ENCODE data around the gene GSAP. TPM values are rescaled to one million over a fixed set of nuclear protein-coding genes. Genes with fewer than 3 reads are reported as not detected.
A peak's percentile ranks its signal among the peaks of the same experiment; 100 is the strongest.
"Not testable (repeated sequence)": the region's sequence is repeated elsewhere in the genome, so short reads cannot be mapped to it uniquely, and the experiment has no call there.

GSAP gene, protein sequence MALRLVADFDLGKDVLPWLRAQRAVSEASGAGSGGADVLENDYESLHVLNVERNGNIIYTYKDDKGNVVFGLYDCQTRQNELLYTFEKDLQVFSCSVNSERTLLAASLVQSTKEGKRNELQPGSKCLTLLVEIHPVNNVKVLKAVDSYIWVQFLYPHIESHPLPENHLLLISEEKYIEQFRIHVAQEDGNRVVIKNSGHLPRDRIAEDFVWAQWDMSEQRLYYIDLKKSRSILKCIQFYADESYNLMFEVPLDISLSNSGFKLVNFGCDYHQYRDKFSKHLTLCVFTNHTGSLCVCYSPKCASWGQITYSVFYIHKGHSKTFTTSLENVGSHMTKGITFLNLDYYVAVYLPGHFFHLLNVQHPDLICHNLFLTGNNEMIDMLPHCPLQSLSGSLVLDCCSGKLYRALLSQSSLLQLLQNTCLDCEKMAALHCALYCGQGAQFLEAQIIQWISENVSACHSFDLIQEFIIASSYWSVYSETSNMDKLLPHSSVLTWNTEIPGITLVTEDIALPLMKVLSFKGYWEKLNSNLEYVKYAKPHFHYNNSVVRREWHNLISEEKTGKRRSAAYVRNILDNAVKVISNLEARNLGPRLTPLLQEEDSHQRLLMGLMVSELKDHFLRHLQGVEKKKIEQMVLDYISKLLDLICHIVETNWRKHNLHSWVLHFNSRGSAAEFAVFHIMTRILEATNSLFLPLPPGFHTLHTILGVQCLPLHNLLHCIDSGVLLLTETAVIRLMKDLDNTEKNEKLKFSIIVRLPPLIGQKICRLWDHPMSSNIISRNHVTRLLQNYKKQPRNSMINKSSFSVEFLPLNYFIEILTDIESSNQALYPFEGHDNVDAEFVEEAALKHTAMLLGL
- total RNA-seq, result 10 to 100 TPM; 12.6 to 22.8 (median 17.0) TPM

DNA sequence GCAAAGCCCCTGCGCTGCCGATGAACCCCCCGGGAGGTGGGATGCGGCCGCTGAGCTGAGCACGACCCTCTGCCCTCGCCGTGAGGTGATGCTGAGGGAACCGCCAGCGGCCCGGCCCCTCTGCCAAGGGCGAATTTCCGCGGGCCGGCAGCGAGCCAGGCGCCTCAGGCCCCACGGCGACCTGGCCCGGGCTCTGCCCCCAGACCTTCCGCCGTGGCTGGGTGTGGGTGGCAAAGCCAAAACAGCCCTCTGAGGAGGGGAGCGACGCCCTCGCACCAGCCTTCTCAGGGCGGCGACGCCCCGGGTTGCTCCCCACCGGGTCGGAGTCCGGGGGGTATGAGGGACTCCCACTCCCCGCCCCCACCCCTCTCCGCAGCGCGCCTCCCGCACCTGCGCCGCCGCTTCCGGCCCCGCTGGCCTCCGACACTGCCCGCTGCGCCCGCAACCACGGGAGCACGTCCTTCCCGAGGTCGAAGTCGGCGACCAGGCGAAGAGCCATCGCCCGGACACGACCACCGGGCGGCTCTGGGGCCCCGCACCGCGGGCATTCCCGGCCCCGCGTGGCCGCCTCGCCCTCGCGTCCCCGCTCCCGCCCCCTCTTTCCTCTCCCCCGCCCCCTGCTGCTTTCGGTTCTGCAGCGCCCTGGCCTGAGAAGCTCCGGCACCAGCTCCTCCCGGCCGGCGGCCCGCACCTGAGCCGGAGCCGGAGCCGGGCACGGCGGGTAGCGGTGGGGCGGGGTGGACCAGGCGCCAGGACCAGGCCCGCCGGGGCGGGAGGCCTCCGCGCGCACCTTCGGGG is at the start of gene GSAP:
Gene GSAP, minus strand, starts transcription at position 527 of the 798 bp plus-strand sequence. Its CDS starts 28 bp downstream, at position 499.
- no peaks in the 10 kb centered on the region for H3K27me3 ChIP-seq
- intact Hi-C loops (cut with DNase I), result no loop called here
- DNase-seq (ENCODE audit: extremely low spot score), result no peak
- no peaks in the 10 kb centered on the region for H3K36me3 ChIP-seq
- H3K4me3 ChIP-seq, result peak within 1 kb of the TSS; percentile 81 to 94 (median 85)
- peak within 1 kb of the TSS; percentile 84 to 92 (median 90) for H3K27ac ChIP-seq (replicated peaks in 1 of 4)
- TF ChIP-seq, protein P1, sequence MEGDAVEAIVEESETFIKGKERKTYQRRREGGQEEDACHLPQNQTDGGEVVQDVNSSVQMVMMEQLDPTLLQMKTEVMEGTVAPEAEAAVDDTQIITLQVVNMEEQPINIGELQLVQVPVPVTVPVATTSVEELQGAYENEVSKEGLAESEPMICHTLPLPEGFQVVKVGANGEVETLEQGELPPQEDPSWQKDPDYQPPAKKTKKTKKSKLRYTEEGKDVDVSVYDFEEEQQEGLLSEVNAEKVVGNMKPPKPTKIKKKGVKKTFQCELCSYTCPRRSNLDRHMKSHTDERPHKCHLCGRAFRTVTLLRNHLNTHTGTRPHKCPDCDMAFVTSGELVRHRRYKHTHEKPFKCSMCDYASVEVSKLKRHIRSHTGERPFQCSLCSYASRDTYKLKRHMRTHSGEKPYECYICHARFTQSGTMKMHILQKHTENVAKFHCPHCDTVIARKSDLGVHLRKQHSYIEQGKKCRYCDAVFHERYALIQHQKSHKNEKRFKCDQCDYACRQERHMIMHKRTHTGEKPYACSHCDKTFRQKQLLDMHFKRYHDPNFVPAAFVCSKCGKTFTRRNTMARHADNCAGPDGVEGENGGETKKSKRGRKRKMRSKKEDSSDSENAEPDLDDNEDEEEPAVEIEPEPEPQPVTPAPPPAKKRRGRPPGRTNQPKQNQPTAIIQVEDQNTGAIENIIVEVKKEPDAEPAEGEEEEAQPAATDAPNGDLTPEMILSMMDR (IDR thresholded peaks at IDR 0.05), result peak; percentile 17 to 30 (median 21)
- TF ChIP-seq POLR2A (IDR thresholded peaks at IDR 0.05; ENCODE audit: low read depth), result no peak
- WGBS, result 3% methylated on average over 24 of the region's 93 CpGs
- H3K4me1 ChIP-seq, result peaks cover 12 to 28% (median 25%) of the 10 kb centered on the region in 4 donors
- no peaks in the 10 kb centered on the region for H3K9me3 ChIP-seq

GRCh38 chr7:77465256-77465655 is 49.1 kb upstream of the GSAP start:
- no peak for DNase-seq (ENCODE audit: extremely low spot score)
- TF ChIP-seq, protein P1 (IDR thresholded peaks at IDR 0.05), result no peak
- TF ChIP-seq POLR2A (IDR thresholded peaks at IDR 0.05; ENCODE audit: low read depth) (no peak), EP300 (IDR thresholded peaks at IDR 0.05) (no peak), POLR2AphosphoS5 (IDR thresholded peaks at IDR 0.05) (no peak)
- Histone ChIP-seq H3K4me3 (no peak overlapping the region), H3K27ac (replicated peaks in 1 of 4) (no peak overlapping the region), H3K4me1 (no peaks in the 10 kb centered on the region), H3K36me3 (no peaks in the 10 kb centered on the region), H3K9me3 (no peaks in the 10 kb centered on the region), H3K27me3 (no peaks in the 10 kb centered on the region)
- WGBS, result 100% methylated on average over 1 of the region's 1 CpG
- intact Hi-C loops (cut with DNase I), result no loop called here

GRCh38 chr7:77464589-77464988 is 48.4 kb upstream of the GSAP start:
- TF ChIP-seq POLR2AphosphoS5 (IDR thresholded peaks at IDR 0.05) (no peak), POLR2A (IDR thresholded peaks at IDR 0.05; ENCODE audit: low read depth) (no peak), EP300 (IDR thresholded peaks at IDR 0.05) (no peak)
- TF ChIP-seq, protein P1 (IDR thresholded peaks at IDR 0.05), result no peak
- no peaks in the 10 kb centered on the region for H3K36me3 ChIP-seq
- no peak for DNase-seq (ENCODE audit: extremely low spot score)
- H3K27ac ChIP-seq (replicated peaks in 1 of 4), result no peak overlapping the region
- WGBS, result 94% methylated on average over 4 of the region's 4 CpGs
- no peaks in the 10 kb centered on the region for H3K27me3 ChIP-seq
- intact Hi-C loops (cut with DNase I), result no loop called here
- no peaks in the 10 kb centered on the region for H3K9me3 ChIP-seq
- no peaks in the 10 kb centered on the region for H3K4me1 ChIP-seq
- H3K4me3 ChIP-seq, result no peak overlapping the region

- intact Hi-C loops (cut with DNase I); H3K4me3 ChIP-seq; H3K27ac ChIP-seq (replicated peaks in 1 of 4); H3K36me3 ChIP-seq; DNase-seq (ENCODE audit: extremely low spot score); H3K27me3 ChIP-seq; H3K4me1 ChIP-seq; H3K9me3 ChIP-seq: not testable (repeated sequence)
- 80% methylated on average over 6 of the region's 6 CpGs for WGBS
Observed at GRCh38 chr7:77463632-77464031, 47.5 kb upstream of the GSAP start.

Data from esophagus muscularis mucosa (tissue), 4 donors.